HPDE6-E6E7 (cell line): ENCODE data around the gene RND1.
"Not testable (repeated sequence)": the region's sequence is repeated elsewhere in the genome, so short reads cannot be mapped to it uniquely, and the experiment has no call there.

Source experiments
- DNase-seq: peaks from one replicate; pipeline ENCODE4 v3.0.0; 2011; ENCODE audit warnings: missing footprints; ENCODE audit errors: extremely low spot score

The RND1 gene

GRCh38 chr12:48865281-48866051, at the start of gene RND1:
Gene RND1, minus strand, starts transcription at chr12:48865870. Its CDS starts 103 bp downstream, at chr12:48865767.
- peak; percentile 94 for DNase-seq

- DNase-seq, result no peak
Observed at GRCh38 chr12:48910196-48910595, 44.5 kb upstream of the RND1 start.

- not testable (repeated sequence) for DNase-seq
Observed at GRCh38 chr12:48909698-48910097, 44.0 kb upstream of the RND1 start.

- no peak for DNase-seq
Observed at GRCh38 chr12:48907245-48907644, 41.6 kb upstream of the RND1 start.

- DNase-seq, result no peak
Observed at GRCh38 chr12:48903982-48904411, 38.3 kb upstream of the RND1 start.

- no peak for DNase-seq
Observed at GRCh38 chr12:48903363-48903981, 37.8 kb upstream of the RND1 start.

- no peak for DNase-seq
Observed at GRCh38 chr12:48901278-48901677, 35.6 kb upstream of the RND1 start.

- no peak for DNase-seq
Observed at GRCh38 chr12:48899651-48900050, 34.0 kb upstream of the RND1 start.

GRCh38 chr12:48894271-48894670, 28.6 kb upstream of the RND1 start:
- DNase-seq, result no peak

- peak; percentile 74 for DNase-seq
Observed at GRCh38 chr12:48890657-48891418, 25.2 kb upstream of the RND1 start.

GRCh38 chr12:48889679-48890078, 24.0 kb upstream of the RND1 start:
- no peak for DNase-seq

- no peak for DNase-seq
Observed at GRCh38 chr12:48883305-48884161, 17.9 kb upstream of the RND1 start.

GRCh38 chr12:48882972-48883304, 17.3 kb upstream of the RND1 start:
- no peak for DNase-seq

GRCh38 chr12:48882315-48882687, 16.6 kb upstream of the RND1 start:
- DNase-seq, result no peak

- no peak for DNase-seq
Observed at GRCh38 chr12:48881686-48882314, 16.1 kb upstream of the RND1 start.

GRCh38 chr12:48880647-48881046, 15.0 kb upstream of the RND1 start:
- DNase-seq, result no peak

- DNase-seq, result no peak
Observed at GRCh38 chr12:48878548-48878947, 12.9 kb upstream of the RND1 start.

- no peak for DNase-seq
Observed at GRCh38 chr12:48875944-48876515, 10.4 kb upstream of the RND1 start.

GRCh38 chr12:48873534-48873933, 7.9 kb upstream of the RND1 start:
- not testable (repeated sequence) for DNase-seq

GRCh38 chr12:48873096-48873495, 7.4 kb upstream of the RND1 start:
- no peak for DNase-seq

- no peak for DNase-seq
Observed at GRCh38 chr12:48869191-48869590, 3.5 kb upstream of the RND1 start.
